IPS-NIHi7 (cell line): Measurements from ENCODE around the gene LSM7.

Experiments used
- DNase-seq: peaks from one replicate; pipeline ENCODE4 v3.0.0; 2012; ENCODE audit warnings: mixed read lengths; ENCODE audit errors: extremely low spot score

LSM7 gene

GRCh38 chr19:2328401-2329148, at the start of gene LSM7, which contains the start of gene SPPL2B:
TSS of gene LSM7 (minus strand) at chr19:2328586. CDS start at chr19:2328566, 20 bp downstream.
TSS of gene SPPL2B (plus strand) at chr19:2328684. CDS start at chr19:2328710, 26 bp downstream.
- peak; percentile 99 for DNase-seq

DNA sequence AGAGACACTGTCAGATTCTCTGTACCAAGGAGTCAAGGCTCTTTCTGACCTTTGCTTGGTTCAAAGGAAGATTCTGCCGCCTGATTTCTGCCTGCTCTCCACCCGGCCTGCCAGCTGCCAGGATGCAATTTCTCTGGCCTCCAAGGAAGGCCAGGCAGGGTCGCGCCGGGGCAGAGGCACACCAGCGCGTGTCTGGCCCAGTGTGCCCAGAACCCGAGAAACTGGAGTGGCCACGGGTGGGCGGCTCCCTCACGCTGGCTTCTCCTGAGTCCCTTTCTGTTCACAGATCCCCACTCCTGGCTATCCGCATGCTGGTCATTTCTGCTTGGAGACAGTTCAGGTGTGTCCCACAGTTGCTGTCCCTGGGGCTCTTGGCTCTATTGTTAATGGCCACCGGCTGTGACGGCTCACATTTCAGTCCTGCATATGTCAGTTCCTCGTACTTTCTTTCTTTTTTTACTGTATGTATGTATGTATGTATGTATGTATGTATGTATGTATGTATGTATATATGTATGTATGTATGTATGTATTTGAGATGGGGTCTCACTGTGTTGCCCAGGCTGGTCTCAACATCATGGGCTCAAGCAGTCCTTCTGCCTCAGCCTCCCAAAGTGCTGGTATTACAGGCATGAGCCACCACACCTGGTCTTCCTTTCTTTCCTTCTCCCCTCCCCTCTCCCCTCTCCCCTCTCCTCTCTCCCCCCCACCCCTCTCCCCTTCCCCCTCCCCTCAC, 48.6 kb upstream of the LSM7 start:
- no peak for DNase-seq

GRCh38 chr19:2375353-2376121, 47.2 kb upstream of the LSM7 start:
- peak; percentile 16 for DNase-seq

GRCh38 chr19:2374808-2375207, 46.4 kb upstream of the LSM7 start:
- DNase-seq, result no peak

DNA sequence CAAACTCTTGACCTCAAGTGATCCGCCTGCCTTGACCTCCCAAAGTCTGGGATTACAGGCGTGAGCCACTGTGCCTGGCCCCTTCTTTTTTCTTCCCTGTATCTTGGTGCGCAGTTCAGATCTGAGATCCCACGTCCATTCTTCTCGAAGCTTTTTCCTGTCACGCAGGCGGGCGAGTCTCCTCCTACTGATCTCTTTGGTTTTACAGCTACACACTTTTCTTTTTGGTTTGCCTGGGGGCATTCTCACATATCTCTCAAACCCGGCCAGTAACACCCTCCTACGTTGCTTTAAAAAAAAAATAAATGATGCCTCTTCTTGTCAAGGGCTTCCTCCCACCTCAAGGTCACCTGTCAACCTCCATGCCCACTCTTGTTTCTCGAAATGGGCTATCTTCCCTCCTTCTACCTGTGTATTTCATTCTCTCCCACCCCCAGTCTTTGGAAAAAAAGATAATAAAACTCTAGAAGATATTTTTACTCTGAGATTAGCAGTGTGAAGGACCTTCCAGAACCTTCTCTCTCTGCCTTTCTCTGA, 43.8 kb upstream of the LSM7 start:
- no peak for DNase-seq

DNA sequence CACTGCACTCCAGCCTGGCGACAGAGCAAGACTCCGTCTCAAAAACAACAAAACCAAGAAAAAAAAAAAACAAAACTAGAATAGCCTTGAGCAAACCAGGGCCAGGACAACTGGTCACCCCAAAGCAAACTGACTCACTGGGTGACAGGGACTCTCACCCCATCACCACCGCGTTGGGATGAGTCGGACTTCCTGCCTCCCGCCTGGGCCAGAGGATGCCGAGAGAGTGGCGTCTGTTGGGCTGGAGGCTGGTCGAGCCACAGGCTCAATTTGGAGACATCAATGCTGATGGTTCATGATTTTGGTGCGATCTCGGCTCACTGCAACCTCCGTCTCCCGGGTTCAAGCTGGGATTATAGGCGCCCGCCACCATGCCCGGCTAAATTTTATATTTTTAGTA, 43.3 kb upstream of the LSM7 start:
- DNase-seq, result no peak

- DNase-seq, result no peak
Measured at GRCh38 chr19:2365201-2365970, 37.0 kb upstream of the LSM7 start.

- DNase-seq, result no peak
Measured at GRCh38 chr19:2363419-2363818, 35.0 kb upstream of the LSM7 start.

- no peak for DNase-seq
Measured at GRCh38 chr19:2362970-2363300, 34.5 kb upstream of the LSM7 start.

DNA sequence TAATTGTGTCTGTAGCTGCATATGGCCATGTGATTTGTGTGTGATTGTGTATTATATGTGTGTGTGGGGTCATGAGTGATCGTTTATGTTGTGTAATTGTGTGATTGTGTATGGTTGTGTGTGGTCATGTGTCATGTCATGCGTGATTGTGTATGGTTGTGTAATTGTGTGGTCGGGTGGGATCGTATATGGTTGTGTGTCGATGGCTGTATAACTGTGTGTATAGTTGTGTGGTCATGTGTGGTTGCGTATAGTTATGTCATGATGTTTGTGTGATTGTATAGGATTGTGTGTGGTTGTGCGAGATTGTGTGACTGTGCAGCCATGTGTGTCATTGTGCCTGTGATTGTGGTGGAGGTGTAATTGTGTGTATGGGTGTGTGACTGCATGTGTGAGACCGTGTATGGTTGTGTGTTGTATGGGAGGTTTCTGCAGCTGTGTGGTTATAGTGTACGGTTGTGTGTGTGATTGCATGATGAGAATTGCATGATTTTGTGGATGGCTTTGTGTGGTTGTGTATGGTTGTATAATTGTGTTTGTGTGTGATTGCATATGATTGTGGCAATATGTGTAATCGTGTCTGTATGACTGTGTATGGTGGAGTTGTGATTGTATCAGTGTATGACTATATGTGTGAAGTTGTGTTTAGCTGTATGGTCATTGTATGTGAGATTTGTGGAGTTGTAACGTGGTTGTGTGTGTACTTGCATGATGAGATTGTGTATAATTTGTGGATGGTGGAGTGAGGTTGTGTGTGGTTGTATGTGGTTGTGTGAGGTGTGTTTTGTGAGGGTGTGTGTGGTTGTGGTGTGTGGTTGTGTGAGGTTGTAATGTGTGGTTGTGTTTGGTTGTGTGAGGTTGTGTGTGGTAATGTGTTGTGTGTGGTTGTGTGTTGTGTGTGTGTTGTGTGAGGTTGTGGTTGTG, 33.9 kb upstream of the LSM7 start:
- DNase-seq, result no peak

- DNase-seq, result no peak
Measured at GRCh38 chr19:2361246-2362045, 33.1 kb upstream of the LSM7 start.

DNA sequence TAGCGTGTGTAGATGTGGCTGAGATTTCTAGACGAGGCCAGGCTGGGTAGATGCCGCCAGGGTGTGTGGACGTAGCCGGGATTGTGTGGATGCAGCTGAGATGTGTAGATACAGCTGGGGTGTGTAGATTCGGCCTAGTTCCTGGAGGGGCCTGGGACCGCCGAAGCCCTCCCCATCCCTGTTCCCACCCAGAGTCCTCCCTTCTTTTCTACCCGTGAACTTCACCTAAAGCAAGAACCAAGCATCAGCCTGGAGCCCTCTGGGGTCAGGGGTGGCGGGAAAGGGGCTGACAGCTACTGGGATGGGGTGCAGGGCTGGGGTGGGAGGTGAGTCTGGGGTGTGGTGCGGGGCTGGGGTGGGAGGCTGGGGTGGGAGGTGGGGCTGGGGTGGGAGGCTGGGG, 32.4 kb upstream of the LSM7 start:
- no peak for DNase-seq

DNA sequence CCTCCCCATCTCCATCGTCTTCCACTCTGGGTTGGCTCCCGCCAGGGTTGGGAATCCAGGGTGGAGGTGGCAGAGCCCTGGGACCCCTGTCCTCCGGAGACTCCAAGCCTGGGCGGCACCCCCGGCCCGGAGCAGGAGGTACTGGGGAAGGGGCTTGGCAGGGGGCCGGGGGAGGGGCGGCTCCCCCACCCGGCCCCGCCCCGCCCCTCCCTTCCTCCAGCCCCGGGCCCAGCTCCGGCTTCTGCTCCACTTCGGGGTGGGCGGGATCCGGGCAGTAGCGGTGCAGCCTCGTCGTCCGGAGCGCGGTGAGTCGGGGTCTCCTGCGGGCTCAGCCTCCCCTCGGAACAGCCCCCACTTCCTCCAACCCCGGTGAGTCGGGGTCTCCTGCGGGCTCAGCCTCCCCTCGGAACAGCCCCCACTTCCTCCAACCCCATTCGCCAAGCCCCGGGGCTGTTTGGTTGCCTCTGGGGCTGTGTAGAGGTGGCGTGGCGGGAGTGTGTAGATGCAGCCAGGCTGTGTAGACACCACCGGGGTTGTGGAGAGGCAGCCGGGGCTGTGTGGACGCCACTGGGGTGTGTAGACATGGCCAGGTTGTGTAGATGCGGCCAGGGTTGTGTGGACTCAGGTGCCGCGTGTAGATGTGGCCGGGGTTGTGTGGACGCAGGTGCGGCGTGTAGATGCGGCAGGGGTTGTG, 31.8 kb upstream of the LSM7 start, which contains the start of gene TMPRSS9:
TSS of gene TMPRSS9 (plus strand) at position 274 of the 694 bp plus-strand sequence. CDS start 29,521 bp downstream, outside the sequence.
- peak; percentile 48 for DNase-seq

- no peak for DNase-seq
Measured at GRCh38 chr19:2358548-2359173, 30.3 kb upstream of the LSM7 start.

GRCh38 chr19:2357279-2358206, 29.2 kb upstream of the LSM7 start:
- no peak for DNase-seq

GRCh38 chr19:2356036-2356646, 27.8 kb upstream of the LSM7 start:
- DNase-seq, result no peak
